Body of pancreas (tissue), 4 donors: ENCODE results near the gene TXNL1. TPM values are rescaled to one million over a fixed set of nuclear protein-coding genes. Genes with fewer than 3 reads are reported as not detected.
A peak's percentile ranks its signal among the peaks of the same experiment; 100 is the strongest.

Source experiments
- ATAC-seq: fragments of 150-250 bp; one replicate; pipeline ENCODE4 v1.9.1; 2016
- DNase-seq, 4 donors: peaks; one replicate each; pipeline ENCODE4 v3.0.0-alpha.2; 2019
- H3K27ac ChIP-seq, 4 donors: fragments of 200-600 bp; sonication (generic); 1 replicate in 3 of 4; 2 replicates in 1 of 4; pipeline versions ENCODE4 v1.5.1 to v1.6.1; 2016 to 2019; ENCODE audit warnings: mild to moderate bottlenecking in 1 of 4, mixed read lengths in 1 of 4, moderate library complexity in 1 of 4
- H3K27me3 ChIP-seq, 2 donors: fragments of 200-600 bp; sonication (generic); one replicate each; pipeline ENCODE4 v1.6.0; 2016; ENCODE audit warnings: mild to moderate bottlenecking in 1 of 2
- H3K36me3 ChIP-seq, 2 donors: fragments of 200-600 bp; sonication (generic); replicated peaks in 1 of 2; 2 replicates each; pipeline ENCODE4 v1.5.1; 2016; ENCODE audit warnings: low read depth in 2 of 2; ENCODE audit not compliant: insufficient read depth in 1 of 2
- H3K4me1 ChIP-seq: fragments of 200-600 bp; sonication (generic); one replicate; pipeline ENCODE4 v1.6.0; 2016
- H3K4me3 ChIP-seq, 2 donors: fragments of 200-600 bp; sonication (generic); 1 replicate in 1 of 2; 2 replicates in 1 of 2; pipeline ENCODE4 v1.5.1; 2016 to 2019
- H3K9me3 ChIP-seq, 3 donors: fragments of 200-600 bp; sonication (generic); 1 replicate in 2 of 3; 2 replicates in 1 of 3; pipeline ENCODE4 v1.5.1; 2016
- POLR2A ChIP-seq, 3 donors: fragments of 450-650 bp; IDR thresholded peaks; one replicate each; pipeline ENCODE4 v1.6.1; 2016; ENCODE audit warnings: antibody characterized with exemption in 3 of 3, mild to moderate bottlenecking in 2 of 3
- WGBS, 2 donors: methylation state at CpG; one replicate each; pipeline ENCODE4 v1.1.5; 2017; 5-methylcytosine and 5-hydroxymethylcytosine counted together
- intact Hi-C: fragments of 100-400 bp; cut with DNase I; formaldehyde crosslinking; loops from one replicate; pipeline ENCODE4 v1.15.1; 2023
- total RNA-seq, 2 donors: library from RNA; depleted of rRNA; stranded (reverse); fragments of >200 nt; gene quantifications; one replicate each; pipeline ENCODE4 v1.1.0, GENCODE V29; 2016
- TF ChIP-seq, protein P1 (sequence below), 7 experiments: fragments of 450-650 bp in 4 of 7; fragments of 200-600 bp in 3 of 7; sonication (generic) in 3 of 7; IDR thresholded peaks; one replicate each; pipeline ENCODE4 v1.5.1; 2016 to 2019; ENCODE audit warnings: antibody characterized with exemption in 7 of 7

Gene TXNL1
- total RNA-seq, 2 donors from 2014 or later, result 9.2 to 13.2 TPM

GRCh38 chr18:56641714-56642337 is 3.4 kb upstream of the TXNL1 start:
- no peak for ATAC-seq
- TF ChIP-seq POLR2A (IDR thresholded peaks at IDR 0.05), result no peak
- TF ChIP-seq, protein P1, sequence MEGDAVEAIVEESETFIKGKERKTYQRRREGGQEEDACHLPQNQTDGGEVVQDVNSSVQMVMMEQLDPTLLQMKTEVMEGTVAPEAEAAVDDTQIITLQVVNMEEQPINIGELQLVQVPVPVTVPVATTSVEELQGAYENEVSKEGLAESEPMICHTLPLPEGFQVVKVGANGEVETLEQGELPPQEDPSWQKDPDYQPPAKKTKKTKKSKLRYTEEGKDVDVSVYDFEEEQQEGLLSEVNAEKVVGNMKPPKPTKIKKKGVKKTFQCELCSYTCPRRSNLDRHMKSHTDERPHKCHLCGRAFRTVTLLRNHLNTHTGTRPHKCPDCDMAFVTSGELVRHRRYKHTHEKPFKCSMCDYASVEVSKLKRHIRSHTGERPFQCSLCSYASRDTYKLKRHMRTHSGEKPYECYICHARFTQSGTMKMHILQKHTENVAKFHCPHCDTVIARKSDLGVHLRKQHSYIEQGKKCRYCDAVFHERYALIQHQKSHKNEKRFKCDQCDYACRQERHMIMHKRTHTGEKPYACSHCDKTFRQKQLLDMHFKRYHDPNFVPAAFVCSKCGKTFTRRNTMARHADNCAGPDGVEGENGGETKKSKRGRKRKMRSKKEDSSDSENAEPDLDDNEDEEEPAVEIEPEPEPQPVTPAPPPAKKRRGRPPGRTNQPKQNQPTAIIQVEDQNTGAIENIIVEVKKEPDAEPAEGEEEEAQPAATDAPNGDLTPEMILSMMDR (IDR thresholded peaks at IDR 0.05), result no peak
- Histone ChIP-seq H3K4me3 (no peak overlapping the region), H3K27me3 (no peaks in the 10 kb centered on the region), H3K4me1 (peaks cover 10% of the 10 kb centered on the region), H3K27ac (no peak overlapping the region), H3K36me3 (no peaks in the 10 kb centered on the region), H3K9me3 (no peaks in the 10 kb centered on the region)
- WGBS, 2 donors, result 72 to 81% methylated on average over 8 of the region's 8 CpGs
- intact Hi-C loops, result no loop called here
- no peak for DNase-seq

- Histone ChIP-seq H3K27me3 (no peaks in the 10 kb centered on the region), H3K27ac (no peak overlapping the region), H3K36me3 (no peaks in the 10 kb centered on the region), H3K4me3 (no peak overlapping the region), H3K4me1 (peaks cover 28% of the 10 kb centered on the region), H3K9me3 (no peaks in the 10 kb centered on the region)
- no peak for ATAC-seq
- DNase-seq, result no peak
- intact Hi-C loops, result no loop called here
- TF ChIP-seq POLR2A (IDR thresholded peaks at IDR 0.05), result no peak
- TF ChIP-seq, protein P1 (IDR thresholded peaks at IDR 0.05), result no peak
- 89 to 90% methylated on average over 9 of the region's 9 CpGs for WGBS, 2 donors
Measured at GRCh38 chr18:56639571-56639970, 1.2 kb upstream of the TXNL1 start.

DNA sequence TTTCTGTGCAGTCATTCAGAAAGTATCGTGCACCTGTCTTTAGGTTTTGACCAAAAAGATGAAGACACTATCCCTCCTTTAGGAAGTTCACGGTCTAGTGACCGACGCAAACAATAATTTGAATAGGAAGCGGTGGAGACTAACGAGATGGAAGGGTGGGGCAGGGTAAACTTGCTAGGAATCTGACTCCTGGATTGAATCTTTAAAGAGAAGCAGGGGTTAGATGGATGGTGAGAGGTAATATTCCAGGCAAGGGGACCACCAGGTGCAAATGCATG is 651 bp upstream of the TXNL1 start:
- no peak for TF ChIP-seq POLR2A (IDR thresholded peaks at IDR 0.05)
- TF ChIP-seq, protein P1 (IDR thresholded peaks at IDR 0.05), result no peak
- no peaks in the 10 kb centered on the region for H3K36me3 ChIP-seq

GRCh38 chr18:56637711-56638231 is 621 bp downstream of the TXNL1 start:
- Histone ChIP-seq H3K27me3 (no peaks in the 10 kb centered on the region), H3K36me3 (no peaks in the 10 kb centered on the region), H3K27ac (peak overlapping the region; percentile 92 to 95 (median 93)), H3K4me1 (peaks cover 32% of the 10 kb centered on the region), H3K4me3 (peak overlapping the region; percentile 92 to 93), H3K9me3 (no peaks in the 10 kb centered on the region)
- 0 to 1% methylated on average over 11 to 18 of the region's 18 CpGs for WGBS, 2 donors
- intact Hi-C loops, result no loop called here
- TF ChIP-seq, protein P1 (IDR thresholded peaks at IDR 0.05), result no peak
- TF ChIP-seq POLR2A (IDR thresholded peaks at IDR 0.05), result no peak
- ATAC-seq (peak; percentile 1), DNase-seq (peak in 3 of 4 donors; percentile 21 to 35 (median 30))

More for the DNA sequence above, 651 bp upstream of the TXNL1 start:
- no peaks in the 10 kb centered on the region for H3K9me3 ChIP-seq
- no peak overlapping the region for H3K4me3 ChIP-seq
- intact Hi-C loops, result no loop called here
- DNase-seq (no peak), ATAC-seq (no peak)
- 17 to 23% methylated on average over 6 of the region's 6 CpGs for WGBS, 2 donors
- H3K4me1 ChIP-seq, result peaks cover 28% of the 10 kb centered on the region
- peak overlapping the region; percentile 92 to 95 (median 93) for H3K27ac ChIP-seq
- no peaks in the 10 kb centered on the region for H3K27me3 ChIP-seq

DNA sequence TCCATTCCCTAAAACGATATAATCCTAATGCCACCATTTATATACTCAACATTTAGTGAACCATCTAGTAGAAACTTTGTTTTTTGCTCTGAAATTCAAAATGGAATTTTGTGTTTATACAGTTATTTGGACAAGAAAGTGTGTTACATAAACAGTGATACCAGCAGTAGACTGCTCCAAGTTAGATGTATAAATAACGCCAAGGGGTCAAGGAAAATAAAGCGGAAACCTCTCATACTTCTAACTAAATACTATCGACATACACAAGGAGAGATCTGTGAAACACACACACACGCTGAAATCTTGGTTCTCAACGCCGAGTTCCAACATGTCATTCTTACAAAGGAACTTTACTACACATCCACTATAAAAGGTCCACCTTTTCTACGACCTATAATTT is 1.2 kb downstream of the TXNL1 start:
- H3K9me3 ChIP-seq, result no peaks in the 10 kb centered on the region
- 2 to 5% methylated on average over 8 of the region's 8 CpGs for WGBS, 2 donors
- ATAC-seq (no peak), DNase-seq (no peak)
- H3K4me3 ChIP-seq, result peak overlapping the region in 1 of 2 donors; percentile 93
- TF ChIP-seq, protein P1 (IDR thresholded peaks at IDR 0.05), result no peak
- no peak for TF ChIP-seq POLR2A (IDR thresholded peaks at IDR 0.05)
- H3K36me3 ChIP-seq, result no peaks in the 10 kb centered on the region
- intact Hi-C loops, result no loop called here
- H3K4me1 ChIP-seq, result peaks cover 38% of the 10 kb centered on the region
- no peaks in the 10 kb centered on the region for H3K27me3 ChIP-seq
- H3K27ac ChIP-seq, result peak overlapping the region in 3 of 4 donors; percentile 92 to 95 (median 94)
